GM12878 (cell line): Measurements from ENCODE around the gene PPP1R17. TPM values are rescaled to one million over a fixed set of nuclear protein-coding genes. Genes with fewer than 3 reads are reported as not detected.

Experiments
- ATAC-seq: fragments of 200-7000 bp; cut with Tn5 transposase; 3 replicates; pipeline ENCODE4 v1.9.1; 2020; ENCODE audit warnings: mild to moderate bottlenecking, moderate library complexity
- BruUV-seq: library from RNA; stranded (reverse); fragments of 400-500 nt; replicated peaks from 2 replicates; lab custom pipeline; 2021; lab: Mats Ljungman, UMichigan
- CTCF ChIA-PET: fragments of 300-600 bp; sonication (Branson Sonifier 250); formaldehyde crosslinking; extraction: SDS; loops from one replicate; lab custom pipeline; 2021; ENCODE audit warnings: inconsistent platforms; lab: Yijun Ruan, JAX
- POLR2A ChIA-PET: fragments of 350-600 bp; formaldehyde crosslinking; extraction: SDS; loops from one replicate; lab custom pipeline; 2021; ENCODE audit warnings: inconsistent platforms; lab: Charles Lee
- RAD21 ChIA-PET: fragments of 300-600 bp; sonication (Branson Sonifier 250); formaldehyde crosslinking; loops from one replicate; lab custom pipeline; 2023; ENCODE audit warnings: antibody characterized with exemption; ENCODE audit not compliant: unreplicated experiment; lab: Charles Lee
- SMC1A ChIA-PET: fragments of 300-600 bp; sonication (Branson Sonifier 250); formaldehyde crosslinking; loops from one replicate; lab custom pipeline; 2023; ENCODE audit not compliant: unreplicated experiment, uncharacterized antibody; lab: Charles Lee
- DNase-seq: peaks from one replicate; pipeline ENCODE4 v3.0.0-alpha.2; 2011; ENCODE audit warnings: low read depth, low spot score
- FAIRE-seq: peaks from 3 replicates; lab custom pipeline; 2011; peaks lifted over from hg19 to GRCh38; lab: Jason Lieb, UNC
- H2AFZ ChIP-seq: 2 replicates; pipeline ENCODE4 v1.6.0; 2011; ENCODE audit warnings: low read depth, low read length, control low read depth; ENCODE audit not compliant: control insufficient read depth
- H3K27ac ChIP-seq: 2 replicates; pipeline ENCODE4 v1.5.1; 2011; ENCODE audit warnings: control low read depth; ENCODE audit not compliant: control insufficient read depth, insufficient read depth
- H3K27me3 ChIP-seq, 2 experiments: replicated peaks in 1 of 2; 2 replicates each; pipeline versions ENCODE4 v1.6.0 to v1.6.1; 2011; ENCODE audit warnings: low read length in 1 of 2; ENCODE audit not compliant: control insufficient read depth in 2 of 2, insufficient read depth in 2 of 2
- H3K36me3 ChIP-seq, 2 experiments: 2 replicates each; pipeline ENCODE4 v1.5.1; 2011; ENCODE audit warnings: low read length in 1 of 2; ENCODE audit not compliant: control insufficient read depth in 2 of 2, insufficient read depth in 2 of 2
- H3K4me1 ChIP-seq: 2 replicates; pipeline ENCODE4 v1.6.1; 2011; ENCODE audit warnings: mild to moderate bottlenecking, low read length, moderate library complexity, mixed read lengths; ENCODE audit not compliant: control insufficient read depth, insufficient read depth
- H3K4me2 ChIP-seq: 2 replicates; pipeline ENCODE4 v1.6.0; 2011; ENCODE audit warnings: control low read depth; ENCODE audit not compliant: control insufficient read depth, insufficient read depth
- H3K4me3 ChIP-seq: fragments of 200-600 bp; sonication (generic); 2 replicates; pipeline ENCODE4 v1.5.1; 2016
- H3K79me2 ChIP-seq: 2 replicates; pipeline ENCODE4 v1.6.0; 2011; ENCODE audit warnings: low read length; ENCODE audit not compliant: control insufficient read depth, insufficient read depth
- H3K9ac ChIP-seq: 2 replicates; pipeline ENCODE4 v1.8.0; 2011; ENCODE audit warnings: low read length, control low read depth, mixed read lengths; ENCODE audit not compliant: control insufficient read depth, insufficient read depth
- H3K9me3 ChIP-seq: replicated peaks from 3 replicates; pipeline ENCODE4 v1.5.1; 2011; ENCODE audit warnings: mild to moderate bottlenecking, low read length; ENCODE audit not compliant: control insufficient read depth, insufficient read depth
- H4K20me1 ChIP-seq: 2 replicates; pipeline ENCODE4 v1.6.0; 2011; ENCODE audit not compliant: control insufficient read depth, insufficient read depth
- CUX1 ChIP-seq: IDR thresholded peaks from 2 replicates; pipeline ENCODE4 v1.6.1; 2012; ENCODE audit warnings: improper control_type of control experiment, low read depth, low read length; ENCODE audit not compliant: insufficient replicate concordance
- ELK1 ChIP-seq: IDR thresholded peaks from 2 replicates; pipeline ENCODE4 v1.6.1; 2012; ENCODE audit warnings: low read depth, low read length, improper control_type of control experiment
- ETV6 ChIP-seq, 2 experiments: fragments of 450-650 bp in 1 of 2; IDR thresholded peaks in 1 of 2; conservative IDR thresholded peaks in 1 of 2; 2 replicates each; pipeline ENCODE4 v1.6.1; 2014; ENCODE audit warnings: antibody characterized with exemption in 1 of 2, borderline replicate concordance in 1 of 2, low read depth in 1 of 2, mild to moderate bottlenecking in 1 of 2, moderate library complexity in 1 of 2
- HCFC1 ChIP-seq: fragments of 150-350 bp; IDR thresholded peaks from 2 replicates; pipeline ENCODE4 v1.6.1; 2014; ENCODE audit warnings: low read length
- JUND ChIP-seq: IDR thresholded peaks from 2 replicates; pipeline ENCODE4 v1.6.1; 2012; ENCODE audit warnings: low read depth, mild to moderate bottlenecking, low read length, improper control_type of control experiment, moderate library complexity
- KDM1A ChIP-seq: fragments of 200-600 bp; sonication (generic); IDR thresholded peaks from 2 replicates; pipeline ENCODE4 v1.6.1; 2016; ENCODE audit warnings: borderline replicate concordance
- LARP7 ChIP-seq: fragments of 450-650 bp; IDR thresholded peaks from 2 replicates; pipeline ENCODE4 v1.6.1; 2017; ENCODE audit warnings: mild to moderate bottlenecking
- SIX5 ChIP-seq: IDR thresholded peaks from 2 replicates; pipeline ENCODE4 v1.6.1; 2011; ENCODE audit warnings: mild to moderate bottlenecking, low read depth, low read length, moderate library complexity; ENCODE audit not compliant: severe bottlenecking
- SMAD1 ChIP-seq: fragments of 450-650 bp; IDR thresholded peaks from 2 replicates; pipeline ENCODE4 v1.6.1; 2018; ENCODE audit warnings: mild to moderate bottlenecking, low read depth; ENCODE audit not compliant: partially characterized antibody
- SMAD5 ChIP-seq: IDR thresholded peaks from 2 replicates; pipeline ENCODE4 v1.6.1; 2016; ENCODE audit warnings: antibody characterized with exemption, low read depth
- SMARCA5 ChIP-seq: fragments of 450-650 bp; IDR thresholded peaks from 2 replicates; pipeline ENCODE4 v1.6.1; 2017; ENCODE audit warnings: mild to moderate bottlenecking
- SP1 ChIP-seq: IDR thresholded peaks from one replicate; pipeline ENCODE4 v1.6.1; 2011; ENCODE audit warnings: low read depth, low read length
- SRF ChIP-seq, 2 experiments: IDR thresholded peaks; 2 replicates each; pipeline ENCODE4 v1.6.1; 2011; ENCODE audit warnings: low read depth in 2 of 2, low read length in 2 of 2, mild to moderate bottlenecking in 1 of 2, moderate library complexity in 1 of 2
- TBL1XR1 ChIP-seq: IDR thresholded peaks from 2 replicates; pipeline ENCODE4 v1.6.1; 2012; ENCODE audit warnings: low read depth, low read length, improper control_type of control experiment
- ZNF217 ChIP-seq: fragments of 450-650 bp; IDR thresholded peaks from 2 replicates; pipeline ENCODE4 v1.6.1; 2017; ENCODE audit warnings: antibody characterized with exemption, mild to moderate bottlenecking
- WGBS: methylation state at CpG from one replicate; pipeline ENCODE4 v1.1.6; 2016; ENCODE audit warnings: low lambda C conversion rate; ENCODE audit not compliant: insufficient replicate concordance, insufficient coverage; ENCODE audit errors: missing lambda C conversion rate; 5-methylcytosine and 5-hydroxymethylcytosine counted together
- in situ Hi-C: fragments of 300-500 bp; cut with MboI; formaldehyde crosslinking; loops from 9 replicates; pipeline ENCODE4 v1.14.3; 2018; ENCODE audit warnings: mixed read lengths
- intact Hi-C: fragments of 100-400 bp; cut with micrococcal nuclease; formaldehyde crosslinking; loops from one replicate; pipeline ENCODE4 v1.14.2; 2022; ENCODE audit not compliant: unreplicated experiment
- polyA plus RNA-seq, 11 experiments: library from polyadenylated mRNA; depleted of rRNA in 4 of 11; unstranded in 6 of 11; stranded (reverse) in 5 of 11; fragments of >200 nt; fragmentation: Nextera tagmentation in 4 of 11; fragmentation: Illumina TruSeq in 1 of 11; extraction: Ambion mirVana in 4 of 11; extraction: Trizol in 1 of 11; gene quantifications; 1 replicate in 1 of 11; 2 replicates in 10 of 11; pipeline versions ENCODE4 v1.2.1 to v1.2.3, GENCODE V29; 2011 to 2016; ENCODE audit warnings: inconsistent platforms in 2 of 11, missing spikeins in 2 of 11, low read depth in 1 of 11
- total RNA-seq, 4 experiments: library from RNA; depleted of rRNA in 3 of 4; stranded (reverse); fragments of >200 nt in 3 of 4; fragmentation: Illumina TruSeq in 1 of 4; extraction: Trizol in 1 of 4; gene quantifications; 2 replicates each; pipeline versions ENCODE4 v1.2.1 to v1.2.3, GENCODE V29; 2013 to 2021

Gene PPP1R17
- total and polyA plus RNA-seq, 10 of the 15 experiments (the other 5 are each of a cell fraction or from before 2014, with no cell fraction given), result 0.05 to 0.28 (median 0.19) TPM; not detected in 7

GRCh38 chr7:31642681-31643115 is 44.3 kb upstream of the PPP1R17 start:
- intact Hi-C loops (no loop called here), in situ Hi-C loops (no loop called here)
- Histone ChIP-seq H3K36me3 (no peaks in the 10 kb centered on the region), H3K27me3 (peaks cover 1 to 6% of the 10 kb centered on the region in 2 experiments; a peak in 3 of 4 replicates)
- no peak for TF ChIP-seq ETV6 (conservative IDR thresholded peaks at IDR 0.05 in 1 of 2, IDR thresholded peaks at IDR 0.05 in 1 of 2; ENCODE audit: borderline replicate concordance in 1 of 2, low read depth in 1 of 2)
- TF ChIP-seq LARP7, result no peak
- no peak for TF ChIP-seq ELK1
- no peak for TF ChIP-seq SMAD5
- TF ChIP-seq CUX1, result no peak
- TF ChIP-seq SMARCA5, result no peak
- TF ChIP-seq HCFC1, result no peak
- TF ChIP-seq KDM1A, result no peak
- no peak for TF ChIP-seq SMAD1
- no peak for TF ChIP-seq SRF (IDR thresholded peaks at IDR 0.05; ENCODE audit: low read depth in 2 of 2, low read length in 2 of 2)
- TF ChIP-seq SP1, result no peak
- no peak for TF ChIP-seq ZNF217
- TF ChIP-seq JUND, result no peak
- no peak for TF ChIP-seq SIX5
- no peak for TF ChIP-seq TBL1XR1
- TF ChIP-seq, all 136 proteins: peak for 0
- SMC1A ChIA-PET, result interaction anchor here (0.7 to 2.1 kb wide), 4 partner anchors 8 to 97 kb away, joined by 3 to 6 read pairs (median 3); no protein-coding TSS in a partner anchor
- H3K4me1 ChIP-seq, result no peaks in the 10 kb centered on the region
- no peaks in the 10 kb centered on the region for H3K79me2 ChIP-seq
- no peak overlapping the region for H3K27ac ChIP-seq
- ATAC-seq, result no peak
- H3K9ac ChIP-seq, result no peak overlapping the region
- no peak overlapping the region for H2AFZ ChIP-seq
- no TSS peak for BruUV-seq
- POLR2A ChIA-PET, result no interaction called here
- CTCF ChIA-PET, result no interaction called here
- H3K4me3 ChIP-seq, result no peak overlapping the region
- FAIRE-seq, result no peak
- WGBS, result 3% methylated on average over 5 of the region's 5 CpGs
- no peaks in the 10 kb centered on the region for H4K20me1 ChIP-seq
- no peaks in the 10 kb centered on the region for H3K9me3 ChIP-seq
- RAD21 ChIA-PET, result interaction anchor here (0.8 kb wide), 1 partner anchor 53 kb away, joined by 4 read pairs; no protein-coding TSS in a partner anchor
- H3K4me2 ChIP-seq, result no peak overlapping the region
- no peak for DNase-seq
